ENCODE measurements around the gene FANCC. TPM values are rescaled to one million over a fixed set of nuclear protein-coding genes. Genes with fewer than 3 reads are reported as not detected.

Gene FANCC
- total RNA-seq, 1 donor from 2014 or later = 7.9 TPM

DNA sequence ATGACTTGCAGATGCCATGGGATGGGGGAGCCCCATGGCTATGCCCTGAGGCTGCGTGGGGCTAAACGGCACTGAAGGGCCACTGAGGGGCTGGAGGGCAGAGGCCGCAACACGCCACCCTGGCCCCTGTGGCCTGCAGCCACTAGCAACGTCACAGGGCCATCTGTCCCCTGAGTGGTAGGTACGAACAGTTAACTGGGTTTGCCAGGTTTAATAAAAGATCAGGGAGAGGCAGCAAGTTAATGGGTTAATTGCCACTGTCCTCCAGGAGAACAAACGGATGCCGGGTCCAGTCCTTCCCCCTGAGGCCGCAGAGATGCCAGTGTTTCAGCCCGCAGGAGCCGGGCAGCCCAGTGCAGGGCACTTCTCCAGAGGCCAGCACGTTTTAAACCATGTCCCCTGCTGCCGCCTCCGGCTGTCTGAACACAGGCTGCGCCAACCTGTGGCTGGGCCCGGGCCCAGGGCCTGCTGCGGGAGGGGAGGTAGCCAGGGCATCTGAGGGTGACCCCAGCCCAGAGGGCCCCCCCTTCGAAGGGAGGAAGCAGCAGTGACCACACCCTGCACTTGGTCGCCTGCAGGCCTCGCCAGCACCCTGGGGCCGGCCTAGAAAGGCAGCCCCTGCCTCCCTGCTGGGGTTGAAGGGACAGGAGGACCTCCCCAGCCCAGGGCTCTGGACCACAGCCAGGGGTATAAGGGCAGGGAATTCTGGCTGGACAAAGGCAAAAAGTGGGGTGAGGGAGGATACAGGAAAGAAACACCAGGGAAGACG, 227.3 kb downstream of the FANCC start:
- H3K9me3 ChIP-seq (ENCODE audit: insufficient read depth, low read depth, low read length) = no peaks in the 10 kb centered on the region
- Mint-ChIP-seq H3K9me3 (ENCODE audit: unreplicated experiment) (no peaks in the 10 kb centered on the region), H3K27ac (ENCODE audit: unreplicated experiment) (peak overlapping the region; percentile 91), H3K4me1 (ENCODE audit: low read depth, unreplicated experiment) (peaks cover 57% of the 10 kb centered on the region), H3K27me3 (ENCODE audit: low read depth, unreplicated experiment) (no peaks in the 10 kb centered on the region), H3K4me3 (ENCODE audit: unreplicated experiment) (no peak overlapping the region), H3K36me3 (ENCODE audit: low read depth, unreplicated experiment) (peaks cover 24% of the 10 kb centered on the region)
- no peak overlapping the region for H3K4me2 ChIP-seq (ENCODE audit: low read length)
- DNase-seq (ENCODE audit: low read depth) (no peak), FAIRE-seq (no peak)
- H3K4me3 ChIP-seq (ENCODE audit: insufficient read depth, low read depth, low read length) = no peak overlapping the region
- H3K27me3 ChIP-seq (ENCODE audit: insufficient read depth, low read length) = no peaks in the 10 kb centered on the region
- peaks cover 64% of the 10 kb centered on the region for H3K4me1 ChIP-seq (ENCODE audit: insufficient read depth, low read length)
- no peak overlapping the region for H2AFZ ChIP-seq (ENCODE audit: low read depth, low read length)
- H3K27ac ChIP-seq (ENCODE audit: low read depth, low read length) = peak overlapping the region; percentile 92
- H4K20me1 ChIP-seq (ENCODE audit: insufficient read depth, low read length) = peaks cover 25% of the 10 kb centered on the region
- H3K9ac ChIP-seq (ENCODE audit: low read length) = peak overlapping the region; percentile 45
- H3K36me3 ChIP-seq (ENCODE audit: insufficient read depth, low read length) = peaks cover 25% of the 10 kb centered on the region
- peaks cover 8% of the 10 kb centered on the region for H3K79me2 ChIP-seq (ENCODE audit: insufficient read depth, low read length)
- TF ChIP-seq, protein P1, sequence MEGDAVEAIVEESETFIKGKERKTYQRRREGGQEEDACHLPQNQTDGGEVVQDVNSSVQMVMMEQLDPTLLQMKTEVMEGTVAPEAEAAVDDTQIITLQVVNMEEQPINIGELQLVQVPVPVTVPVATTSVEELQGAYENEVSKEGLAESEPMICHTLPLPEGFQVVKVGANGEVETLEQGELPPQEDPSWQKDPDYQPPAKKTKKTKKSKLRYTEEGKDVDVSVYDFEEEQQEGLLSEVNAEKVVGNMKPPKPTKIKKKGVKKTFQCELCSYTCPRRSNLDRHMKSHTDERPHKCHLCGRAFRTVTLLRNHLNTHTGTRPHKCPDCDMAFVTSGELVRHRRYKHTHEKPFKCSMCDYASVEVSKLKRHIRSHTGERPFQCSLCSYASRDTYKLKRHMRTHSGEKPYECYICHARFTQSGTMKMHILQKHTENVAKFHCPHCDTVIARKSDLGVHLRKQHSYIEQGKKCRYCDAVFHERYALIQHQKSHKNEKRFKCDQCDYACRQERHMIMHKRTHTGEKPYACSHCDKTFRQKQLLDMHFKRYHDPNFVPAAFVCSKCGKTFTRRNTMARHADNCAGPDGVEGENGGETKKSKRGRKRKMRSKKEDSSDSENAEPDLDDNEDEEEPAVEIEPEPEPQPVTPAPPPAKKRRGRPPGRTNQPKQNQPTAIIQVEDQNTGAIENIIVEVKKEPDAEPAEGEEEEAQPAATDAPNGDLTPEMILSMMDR (IDR thresholded peaks at IDR 0.05; ENCODE audit: insufficient read depth, low read depth, low read length) = no peak

GRCh38 chr9:95089257-95090022, 228.1 kb downstream of the FANCC start:
- Mint-ChIP-seq H3K4me3 (ENCODE audit: unreplicated experiment) (peak overlapping the region; percentile 27), H3K36me3 (ENCODE audit: low read depth, unreplicated experiment) (peaks cover 22% of the 10 kb centered on the region), H3K27me3 (ENCODE audit: low read depth, unreplicated experiment) (no peaks in the 10 kb centered on the region), H3K9me3 (ENCODE audit: unreplicated experiment) (no peaks in the 10 kb centered on the region), H3K27ac (ENCODE audit: unreplicated experiment) (peak overlapping the region; percentile 87), H3K4me1 (ENCODE audit: low read depth, unreplicated experiment) (peaks cover 50% of the 10 kb centered on the region)
- H3K79me2 ChIP-seq (ENCODE audit: insufficient read depth, low read length) = peaks cover 16% of the 10 kb centered on the region
- H3K27ac ChIP-seq (ENCODE audit: low read depth, low read length) = peak overlapping the region; percentile 51
- H4K20me1 ChIP-seq (ENCODE audit: insufficient read depth, low read length) = peaks cover 33% of the 10 kb centered on the region
- peaks cover 64% of the 10 kb centered on the region for H3K4me1 ChIP-seq (ENCODE audit: insufficient read depth, low read length)
- no peaks in the 10 kb centered on the region for H3K27me3 ChIP-seq (ENCODE audit: insufficient read depth, low read length)
- TF ChIP-seq EZH2 (IDR thresholded peaks at IDR 0.05; ENCODE audit: insufficient read depth, low read length) = no peak
- TF ChIP-seq, protein P1 (IDR thresholded peaks at IDR 0.05; ENCODE audit: insufficient read depth, low read depth, low read length) = no peak
- no peak overlapping the region for H2AFZ ChIP-seq (ENCODE audit: low read depth, low read length)
- peak overlapping the region; percentile 45 for H3K9ac ChIP-seq (ENCODE audit: low read length)
- H3K9me3 ChIP-seq (ENCODE audit: insufficient read depth, low read depth, low read length) = no peaks in the 10 kb centered on the region
- peaks cover 29% of the 10 kb centered on the region for H3K36me3 ChIP-seq (ENCODE audit: insufficient read depth, low read length)
- DNase-seq (ENCODE audit: low read depth) = no peak
- H3K4me3 ChIP-seq (ENCODE audit: insufficient read depth, low read depth, low read length) = no peak overlapping the region
- FAIRE-seq = no peak
- H3K4me2 ChIP-seq (ENCODE audit: low read length) = no peak overlapping the region
